Thymus (tissue), 11 donors: Measurements from ENCODE around the gene IL37. TPM values are rescaled to one million over a fixed set of nuclear protein-coding genes. Genes with fewer than 3 reads are reported as not detected.
"Not testable (repeated sequence)": the region's sequence is repeated elsewhere in the genome, so short reads cannot be mapped to it uniquely, and the experiment has no call there.

Experiments
- DNase-seq, 9 donors: peaks; one replicate each; pipeline ENCODE4 v3.0.0-alpha.2; 2013; ENCODE audit warnings: low spot score in 9 of 9, low read depth in 6 of 9, missing footprints in 1 of 9
- H3K27ac ChIP-seq, 2 donors: one replicate each; pipeline ENCODE4 v1.5.1; 2013; ENCODE audit warnings: control low read depth in 1 of 2, low read depth in 1 of 2, low read length in 1 of 2, mild to moderate bottlenecking in 1 of 2, moderate library complexity in 1 of 2
- H3K27me3 ChIP-seq, 2 donors: one replicate each; pipeline ENCODE4 v1.5.1; 2013; ENCODE audit warnings: low read length in 1 of 2; ENCODE audit not compliant: control insufficient read depth in 2 of 2, insufficient read depth in 1 of 2
- H3K36me3 ChIP-seq, 2 donors: one replicate each; pipeline ENCODE4 v1.5.1; 2013; ENCODE audit warnings: low read length in 1 of 2, mild to moderate bottlenecking in 1 of 2, moderate library complexity in 1 of 2; ENCODE audit not compliant: control insufficient read depth in 2 of 2, insufficient read depth in 2 of 2
- H3K4me1 ChIP-seq, 2 donors: one replicate each; pipeline ENCODE4 v1.5.1; 2013; ENCODE audit warnings: low read length in 2 of 2; ENCODE audit not compliant: control insufficient read depth in 2 of 2, insufficient read depth in 2 of 2
- H3K4me3 ChIP-seq, 2 donors: one replicate each; pipeline ENCODE4 v1.5.1; 2013; ENCODE audit warnings: low read length in 2 of 2, control low read depth in 1 of 2, mild to moderate bottlenecking in 1 of 2
- H3K9me3 ChIP-seq, 2 donors: one replicate each; pipeline ENCODE4 v1.5.1; 2013; ENCODE audit warnings: low read length in 1 of 2, mild to moderate bottlenecking in 1 of 2; ENCODE audit not compliant: control insufficient read depth in 2 of 2, insufficient read depth in 1 of 2
- WGBS: extraction: QIAGEN DNeasy Blood & Tissue Kit; methylation state at CpG from one replicate; pipeline ENCODE4 v1.1.7; 2013; 5-methylcytosine and 5-hydroxymethylcytosine counted together
- polyA plus RNA-seq: library from polyadenylated mRNA; stranded (reverse); fragments of 200-250 nt; gene quantifications from one replicate; pipeline ENCODE4 v1.2.3, GENCODE V29; 2013
- total RNA-seq: library from RNA; stranded (reverse); fragments of 120-200 nt; gene quantifications from one replicate; pipeline ENCODE4 v1.2.4, GENCODE V29; 2013
- donor health status: healthy.

The IL37 gene
- total and polyA plus RNA-seq, 2 donors: 0.09 to 0.43 TPM

DNA sequence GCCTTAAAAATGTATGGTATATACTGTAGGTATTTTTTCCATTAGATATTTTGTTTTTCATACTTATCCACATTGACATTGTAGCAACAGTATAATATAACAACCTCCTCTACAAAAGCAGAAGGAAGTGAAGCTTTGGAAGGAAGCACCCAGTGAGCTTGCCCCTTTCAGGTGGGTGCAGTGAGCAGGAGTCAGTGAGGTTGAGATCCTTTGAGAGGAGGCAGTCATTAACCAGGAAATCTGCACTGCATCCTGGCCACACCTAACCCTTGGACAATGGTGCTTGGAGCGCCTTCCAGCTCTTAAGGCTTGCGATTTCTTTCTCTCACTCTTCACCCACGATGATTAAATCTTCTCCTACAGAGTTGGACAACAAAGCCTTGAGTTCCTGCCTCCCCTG lies 13.9 kb downstream of the IL37 start:
- Histone ChIP-seq H3K27ac (no peak overlapping the region), H3K36me3 (no peaks in the 10 kb centered on the region), H3K27me3 (no peaks in the 10 kb centered on the region), H3K4me1 (no peaks in the 10 kb centered on the region), H3K9me3 (no peaks in the 10 kb centered on the region), H3K4me3 (no peak overlapping the region)
- no peak for DNase-seq
- 81% methylated on average over 3 of the region's 3 CpGs for WGBS

GRCh38 chr2:112926707-112927106 lies 15.7 kb downstream of the IL37 start:
- no peaks in the 10 kb centered on the region for H3K36me3 ChIP-seq
- no peaks in the 10 kb centered on the region for H3K27me3 ChIP-seq
- H3K27ac ChIP-seq: no peak overlapping the region
- DNase-seq: no peak
- WGBS: over 99% methylated on average over 3 of the region's 3 CpGs
- no peak overlapping the region for H3K4me3 ChIP-seq
- no peaks in the 10 kb centered on the region for H3K4me1 ChIP-seq
- H3K9me3 ChIP-seq: no peaks in the 10 kb centered on the region

- no peak overlapping the region for H3K4me3 ChIP-seq
Observed at GRCh38 chr2:112927745-112928144, 16.8 kb downstream of the IL37 start.

GRCh38 chr2:112933261-112933660 lies 22.3 kb downstream of the IL37 start:
- H3K9me3 ChIP-seq: no peaks in the 10 kb centered on the region
- no peak overlapping the region for H3K27ac ChIP-seq
- 98% methylated on average over 12 of the region's 12 CpGs for WGBS
- no peak overlapping the region for H3K4me3 ChIP-seq
- H3K4me1 ChIP-seq: no peaks in the 10 kb centered on the region
- no peak for DNase-seq
- no peaks in the 10 kb centered on the region for H3K27me3 ChIP-seq
- no peaks in the 10 kb centered on the region for H3K36me3 ChIP-seq

More at GRCh38 chr2:112927745-112928144, 16.8 kb downstream of the IL37 start:
- H3K36me3 ChIP-seq: no peaks in the 10 kb centered on the region
- no peak for DNase-seq
- H3K4me1 ChIP-seq: no peaks in the 10 kb centered on the region
- no peaks in the 10 kb centered on the region for H3K27me3 ChIP-seq
- no peak overlapping the region for H3K27ac ChIP-seq
- 95% methylated on average over 3 of the region's 3 CpGs for WGBS
- no peaks in the 10 kb centered on the region for H3K9me3 ChIP-seq

- not testable (repeated sequence) for H3K4me3 ChIP-seq, H3K27me3 ChIP-seq, DNase-seq, H3K9me3 ChIP-seq, H3K4me1 ChIP-seq, H3K27ac ChIP-seq, H3K36me3 ChIP-seq
- 97% methylated on average over 2 of the region's 2 CpGs for whole genome bisulfite sequencing
Observed at GRCh38 chr2:112934117-112934516, 23.2 kb downstream of the IL37 start.

- no peak overlapping the region for H3K4me3 ChIP-seq
- no peak overlapping the region for H3K27ac ChIP-seq
- no peak for DNase-seq
- H3K4me1 ChIP-seq: no peaks in the 10 kb centered on the region
- H3K36me3 ChIP-seq: no peaks in the 10 kb centered on the region
- 95% methylated on average over 2 of the region's 2 CpGs for WGBS
- no peaks in the 10 kb centered on the region for H3K27me3 ChIP-seq
- no peaks in the 10 kb centered on the region for H3K9me3 ChIP-seq
Observed at GRCh38 chr2:112936927-112937232, 25.9 kb downstream of the IL37 start.

DNA sequence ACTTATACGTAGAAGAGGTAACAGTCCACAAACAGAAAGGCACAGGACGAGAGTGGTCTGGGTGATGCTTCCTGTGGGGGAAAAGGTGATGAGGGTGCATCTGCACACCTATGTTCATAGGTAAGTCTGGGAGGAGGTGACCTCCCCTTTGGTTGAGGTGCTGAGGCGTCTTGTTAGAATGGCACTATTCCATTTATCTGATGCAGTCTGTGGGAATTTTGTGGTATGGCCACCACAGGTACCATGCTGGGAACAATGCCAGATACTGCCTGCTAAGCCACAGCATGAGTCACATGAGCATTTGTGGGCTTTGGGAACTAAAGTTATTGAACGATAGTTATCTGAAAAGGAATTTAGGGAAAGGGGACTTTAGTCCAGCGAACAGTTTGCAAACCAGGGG lies 27.9 kb downstream of the IL37 start:
- no peak overlapping the region for H3K4me3 ChIP-seq
- no peaks in the 10 kb centered on the region for H3K36me3 ChIP-seq
- H3K4me1 ChIP-seq: no peaks in the 10 kb centered on the region
- H3K9me3 ChIP-seq: no peaks in the 10 kb centered on the region
- no peak overlapping the region for H3K27ac ChIP-seq
- DNase-seq: no peak
- WGBS: 60% methylated on average over 5 of the region's 5 CpGs
- H3K27me3 ChIP-seq: no peaks in the 10 kb centered on the region

- Histone ChIP-seq H3K27ac (no peak overlapping the region), H3K36me3 (no peaks in the 10 kb centered on the region), H3K4me1 (no peaks in the 10 kb centered on the region), H3K27me3 (no peaks in the 10 kb centered on the region), H3K9me3 (no peaks in the 10 kb centered on the region), H3K4me3 (no peak overlapping the region)
- no peak for DNase-seq
- WGBS: 98% methylated on average over 5 of the region's 5 CpGs
Observed at GRCh38 chr2:112939425-112939824, 28.5 kb downstream of the IL37 start.

DNA sequence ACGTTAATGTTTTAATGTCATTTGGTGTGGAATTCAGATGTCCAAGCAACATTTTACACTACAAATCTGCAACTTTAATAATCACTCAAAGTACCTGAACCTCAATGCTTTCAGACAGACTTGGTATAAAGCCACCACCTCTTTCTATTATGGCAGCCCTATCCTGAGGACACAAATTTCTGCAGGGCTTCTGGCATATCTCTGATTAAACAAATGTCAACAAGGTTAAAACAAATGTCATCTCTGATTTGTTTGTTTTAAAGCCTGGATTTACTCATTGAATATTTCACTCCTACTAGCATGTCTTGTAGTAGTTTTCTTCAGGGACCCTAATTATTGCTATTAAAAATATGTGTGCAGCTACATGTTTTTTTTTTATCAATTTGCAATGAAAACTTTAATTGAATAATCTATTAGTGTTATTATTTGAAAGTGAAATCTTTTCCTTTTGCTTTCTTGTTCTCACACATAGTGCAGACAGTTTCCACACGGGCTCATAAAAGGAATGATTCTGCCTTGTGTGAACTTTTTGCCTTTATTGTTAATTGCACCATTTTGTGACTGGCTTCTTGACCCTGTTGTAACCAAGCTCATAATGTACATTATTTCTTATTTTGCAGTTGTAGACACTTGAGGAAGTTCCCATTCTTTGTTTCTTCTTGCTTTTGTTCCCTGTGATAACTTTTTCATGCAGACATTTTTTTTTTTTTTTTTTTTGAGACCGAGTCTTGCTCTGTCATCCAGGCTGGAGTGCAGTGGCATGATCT lies 30.1 kb downstream of the IL37 start:
- H3K4me1 ChIP-seq: no peaks in the 10 kb centered on the region
- H3K9me3 ChIP-seq: peaks cover 0 to 3% of the 10 kb centered on the region in 2 donors
- H3K27me3 ChIP-seq: no peaks in the 10 kb centered on the region
- no peak overlapping the region for H3K27ac ChIP-seq
- 79% methylated on average over 3 of the region's 3 CpGs for WGBS
- H3K36me3 ChIP-seq: no peaks in the 10 kb centered on the region
- no peak overlapping the region for H3K4me3 ChIP-seq
- no peak for DNase-seq
